Stomach (tissue), 4 donors: ENCODE results near the gene SFXN5.

Experiments
- CTCF ChIP-seq, 7 experiments: fragments of 450-650 bp in 4 of 7; fragments of 200-600 bp in 3 of 7; sonication (generic) in 3 of 7; IDR thresholded peaks; one replicate each; pipeline ENCODE4 v1.5.1; 2016 to 2019; ENCODE audit warnings: antibody characterized with exemption in 7 of 7, control low read depth in 2 of 7, mild to moderate bottlenecking in 1 of 7
- POLR2A ChIP-seq, 4 donors: fragments of 450-650 bp; IDR thresholded peaks; one replicate each; pipeline ENCODE4 v1.6.1; 2016; ENCODE audit warnings: antibody characterized with exemption in 4 of 4, control low read depth in 2 of 4, mild to moderate bottlenecking in 1 of 4, moderate library complexity in 1 of 4
- POLR2AphosphoS5 ChIP-seq, 3 donors: sonication (generic); formaldehyde crosslinking; IDR thresholded peaks; one replicate each; pipeline ENCODE4 v1.6.1; 2016; ENCODE audit warnings: antibody characterized with exemption in 3 of 3

- TF ChIP-seq CTCF (IDR thresholded peaks at IDR 0.05) (no peak), POLR2AphosphoS5 (IDR thresholded peaks at IDR 0.05) (no peak), POLR2A (IDR thresholded peaks at IDR 0.05) (no peak)
Observed at GRCh38 chr2:72979896-72980295, 91.6 kb downstream of the SFXN5 start.
